AG09319 (cell line): ENCODE data around the gene KRTAP1-3.
"Not testable (repeated sequence)": the region's sequence is repeated elsewhere in the genome, so short reads cannot be mapped to it uniquely, and the experiment has no call there.

ENCODE experiments used
- DNase-seq: peaks from one replicate; pipeline ENCODE4 v3.0.0-alpha.2; 2010; ENCODE audit warnings: low read depth; ENCODE audit errors: extremely low read depth
- TF ChIP-seq, protein P1 (sequence below): IDR thresholded peaks from 2 replicates; pipeline ENCODE4 v1.5.1; 2011; ENCODE audit warnings: low read depth, mild to moderate bottlenecking, inconsistent platforms, low read length, moderate library complexity

The KRTAP1-3 gene

DNA sequence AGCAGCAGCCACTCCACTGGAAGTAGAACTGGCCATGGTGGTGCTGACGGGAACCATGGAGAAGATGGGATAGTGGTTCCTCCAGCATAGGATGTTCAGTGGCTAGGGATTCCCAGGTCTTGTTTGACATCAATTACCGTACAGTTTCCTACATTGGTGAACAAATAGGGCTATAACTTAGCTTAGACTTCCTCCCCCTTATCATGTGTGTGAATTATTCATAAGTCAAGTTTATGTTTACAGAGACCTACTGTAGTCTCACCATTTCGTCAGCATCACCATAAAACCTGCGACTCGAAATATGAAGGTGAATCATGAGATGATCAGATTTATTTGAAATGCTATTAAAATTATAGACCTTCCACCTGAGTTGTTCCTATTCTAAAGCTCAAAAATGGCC is 24.1 kb upstream of the KRTAP1-3 start:
- TF ChIP-seq, protein P1, sequence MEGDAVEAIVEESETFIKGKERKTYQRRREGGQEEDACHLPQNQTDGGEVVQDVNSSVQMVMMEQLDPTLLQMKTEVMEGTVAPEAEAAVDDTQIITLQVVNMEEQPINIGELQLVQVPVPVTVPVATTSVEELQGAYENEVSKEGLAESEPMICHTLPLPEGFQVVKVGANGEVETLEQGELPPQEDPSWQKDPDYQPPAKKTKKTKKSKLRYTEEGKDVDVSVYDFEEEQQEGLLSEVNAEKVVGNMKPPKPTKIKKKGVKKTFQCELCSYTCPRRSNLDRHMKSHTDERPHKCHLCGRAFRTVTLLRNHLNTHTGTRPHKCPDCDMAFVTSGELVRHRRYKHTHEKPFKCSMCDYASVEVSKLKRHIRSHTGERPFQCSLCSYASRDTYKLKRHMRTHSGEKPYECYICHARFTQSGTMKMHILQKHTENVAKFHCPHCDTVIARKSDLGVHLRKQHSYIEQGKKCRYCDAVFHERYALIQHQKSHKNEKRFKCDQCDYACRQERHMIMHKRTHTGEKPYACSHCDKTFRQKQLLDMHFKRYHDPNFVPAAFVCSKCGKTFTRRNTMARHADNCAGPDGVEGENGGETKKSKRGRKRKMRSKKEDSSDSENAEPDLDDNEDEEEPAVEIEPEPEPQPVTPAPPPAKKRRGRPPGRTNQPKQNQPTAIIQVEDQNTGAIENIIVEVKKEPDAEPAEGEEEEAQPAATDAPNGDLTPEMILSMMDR = no peak
- no peak for DNase-seq

DNA sequence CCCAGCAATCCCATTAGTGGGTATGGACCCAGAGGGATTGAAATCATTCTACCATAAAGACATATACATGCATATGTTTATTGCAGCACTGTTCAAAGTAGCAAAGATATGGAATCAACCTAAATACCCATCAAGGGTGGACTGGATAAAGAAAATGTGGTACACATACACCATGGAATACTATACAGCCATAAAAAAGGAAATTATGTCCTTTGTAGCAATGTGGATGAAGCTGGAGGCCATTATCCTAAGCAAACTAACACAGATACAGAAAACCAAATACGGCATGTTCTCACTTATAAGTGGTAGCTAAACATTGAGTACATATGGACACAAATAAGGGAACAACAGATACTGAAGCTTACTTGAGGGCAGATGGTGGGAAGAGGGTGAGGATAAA is 22.9 kb upstream of the KRTAP1-3 start:
- TF ChIP-seq, protein P1 = no peak

DNA sequence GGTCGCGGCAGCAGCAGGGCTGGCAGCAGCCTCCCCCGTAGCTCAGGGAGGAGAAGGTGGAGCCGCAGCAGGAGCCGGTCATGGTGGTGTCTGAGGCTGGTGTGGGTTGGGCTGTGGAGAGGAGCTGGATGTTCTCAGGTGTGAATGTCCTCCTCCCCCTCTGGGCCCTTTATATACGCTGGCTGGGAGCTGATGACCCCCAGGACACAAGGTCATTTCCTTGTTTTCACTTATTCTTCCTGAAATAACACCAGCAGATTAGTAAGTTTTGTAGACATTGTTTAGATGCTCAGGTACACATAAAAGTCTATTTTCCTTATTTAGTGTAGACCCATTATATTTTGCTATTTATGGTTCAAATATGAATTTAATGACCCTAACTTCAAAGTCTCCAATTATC is 20.5 kb upstream of the KRTAP1-3 start, which contains the start of gene KRTAP2-2:
Gene KRTAP2-2 (minus strand): TSS at position 101 of the 400 bp plus-strand sequence. CDS start 19 bp downstream, at position 82.
- not testable (repeated sequence) for DNase-seq

More for the DNA sequence above, 22.9 kb upstream of the KRTAP1-3 start:
- DNase-seq = no peak

DNA sequence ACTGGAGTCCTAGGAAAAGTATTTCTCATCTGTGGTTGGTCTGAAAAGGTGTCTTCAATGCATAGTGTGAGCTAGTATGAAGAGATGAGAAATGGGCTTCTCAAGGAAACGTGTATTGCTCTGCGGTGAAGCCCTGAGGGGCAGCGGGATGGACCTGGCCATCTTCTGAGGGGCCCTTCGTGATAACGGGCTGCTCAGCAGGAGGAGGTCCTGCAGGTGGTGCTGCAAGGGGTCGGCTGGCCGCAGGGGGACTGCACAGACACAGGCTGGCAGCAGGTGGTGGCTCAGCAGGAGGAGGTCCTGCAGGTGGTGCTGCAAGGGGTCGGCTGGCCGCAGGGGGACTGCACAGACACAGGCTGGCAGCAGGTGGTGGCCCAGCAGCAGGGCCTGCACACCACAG is 19.9 kb upstream of the KRTAP1-3 start:
- DNase-seq = not testable (repeated sequence)

DNA sequence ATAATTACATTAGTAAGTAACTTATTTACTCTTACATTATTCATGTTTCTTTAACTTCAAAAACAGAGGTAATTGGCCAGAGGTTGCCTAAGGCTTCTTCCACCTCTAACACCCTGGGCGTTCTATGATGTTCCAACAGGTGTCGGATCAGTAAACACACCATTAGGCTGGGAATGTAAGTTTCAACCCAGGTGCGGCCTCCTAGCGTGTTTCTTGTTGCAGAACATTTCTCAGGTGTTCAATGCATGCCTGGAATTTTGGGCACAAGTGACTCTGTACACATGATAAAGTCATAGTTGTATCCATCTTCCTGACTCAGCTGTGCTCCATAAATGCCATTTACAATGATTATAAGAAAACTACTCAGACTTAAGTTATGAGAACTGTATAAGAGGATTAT is 19.4 kb upstream of the KRTAP1-3 start:
- DNase-seq = no peak
- TF ChIP-seq, protein P1 = no peak

DNA sequence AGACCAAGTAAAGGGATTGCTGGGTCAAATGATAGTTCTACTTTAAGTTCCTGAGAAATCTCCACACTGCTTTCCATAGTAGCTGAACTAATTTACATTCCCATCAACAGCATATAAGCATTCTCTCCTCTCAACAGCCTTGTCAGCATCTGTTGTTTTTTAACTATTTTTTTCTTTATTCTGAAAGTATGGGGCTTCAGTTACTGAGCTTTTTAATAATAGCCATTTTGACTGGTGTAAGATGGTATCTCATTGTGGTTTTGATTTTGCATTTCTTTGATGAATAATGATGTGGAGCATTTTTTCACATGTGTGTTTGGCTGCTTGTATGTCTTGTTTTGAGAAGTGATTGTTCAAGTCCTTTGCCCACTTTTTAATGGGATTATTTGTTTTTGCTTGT is 17.9 kb upstream of the KRTAP1-3 start:
- TF ChIP-seq, protein P1 = no peak
- DNase-seq = no peak

DNA sequence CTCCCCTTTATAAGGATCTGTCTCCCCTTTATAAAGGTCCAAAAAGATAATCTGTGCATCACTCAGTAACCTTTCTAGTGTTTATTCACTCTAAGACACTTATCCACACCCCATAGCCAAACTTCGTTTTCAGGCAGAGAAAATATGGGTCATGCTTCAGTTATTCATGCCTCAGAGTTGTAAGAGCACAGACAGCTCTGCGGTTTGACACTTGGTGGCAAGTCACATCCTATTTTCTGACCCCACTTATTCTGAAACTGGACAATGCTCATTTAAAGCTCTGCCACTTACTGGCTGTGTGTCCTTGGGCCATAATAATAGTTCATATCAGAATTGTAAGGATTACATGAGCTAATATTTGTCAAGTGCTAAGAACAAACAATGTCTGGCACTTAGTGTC is 14.4 kb upstream of the KRTAP1-3 start:
- no peak for DNase-seq

DNA sequence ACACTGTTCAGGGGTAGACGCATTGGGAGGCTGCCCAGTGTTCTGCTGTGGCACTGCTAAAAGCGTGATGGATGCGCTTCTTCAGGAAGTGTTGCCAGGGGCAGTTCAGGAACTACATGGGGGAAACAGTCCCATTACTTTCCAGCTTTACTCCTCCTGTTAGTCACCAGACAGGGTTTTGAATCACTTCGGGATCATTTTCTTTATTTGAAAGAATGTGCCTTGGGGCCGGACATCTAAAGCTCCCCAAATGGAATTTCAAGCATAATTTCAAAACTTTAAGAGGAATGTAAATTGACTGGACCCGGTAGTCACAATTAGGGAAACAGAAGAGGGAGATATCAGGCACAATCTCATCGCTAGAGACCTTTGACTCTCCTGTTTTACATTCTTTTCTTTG is 13.8 kb upstream of the KRTAP1-3 start:
- TF ChIP-seq, protein P1 = no peak
- DNase-seq = no peak

More for the DNA sequence above, 14.4 kb upstream of the KRTAP1-3 start:
- TF ChIP-seq, protein P1 = no peak

DNA sequence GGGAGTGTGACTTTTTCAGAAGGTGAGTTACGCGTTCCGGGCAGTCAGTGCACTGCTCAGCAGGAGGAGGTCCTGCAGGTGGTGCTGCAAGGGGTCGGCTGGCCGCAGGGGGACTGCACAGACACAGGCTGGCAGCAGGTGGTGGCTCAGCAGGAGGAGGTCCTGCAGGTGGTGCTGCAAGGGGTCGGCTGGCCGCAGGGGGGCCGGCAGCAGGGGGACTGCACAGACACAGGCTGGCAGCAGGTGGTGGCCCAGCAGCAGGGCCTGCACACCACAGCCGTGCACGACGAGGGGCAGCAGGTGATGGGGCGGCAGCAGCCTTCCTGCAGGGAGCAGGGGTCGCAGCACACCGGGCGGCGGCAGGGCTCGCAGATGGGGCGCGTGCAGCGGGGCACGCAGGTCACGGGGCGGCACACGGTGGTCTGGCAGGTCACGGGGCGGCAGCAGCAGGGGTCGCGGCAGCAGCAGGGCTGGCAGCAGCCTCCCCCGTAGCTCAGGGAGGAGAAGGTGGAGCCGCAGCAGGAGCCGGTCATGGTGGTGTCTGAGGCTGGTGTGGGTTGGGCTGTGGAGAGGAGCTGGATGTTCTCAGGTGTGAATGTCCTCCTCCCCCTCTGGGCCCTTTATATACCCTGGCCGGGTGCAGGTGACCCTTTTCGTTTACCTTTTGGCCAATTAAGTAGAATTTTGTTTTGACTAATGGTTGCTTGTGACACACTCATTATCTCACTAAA is 12.2 kb upstream of the KRTAP1-3 start, which contains the start of gene KRTAP2-1:
Gene KRTAP2-1 (minus strand): TSS at position 582 of the 731 bp plus-strand sequence. CDS start 49 bp downstream, at position 533.
- not testable (repeated sequence) for DNase-seq
